ENCODE data around the gene TRIM24.
A peak's percentile ranks its signal among the peaks of the same experiment; 100 is the strongest.
"Not testable (repeated sequence)": the region's sequence is repeated elsewhere in the genome, so short reads cannot be mapped to it uniquely, and the experiment has no call there.

TRIM24 gene

GRCh38 chr7:138460176-138460648, at the start of gene TRIM24:
Gene TRIM24 (plus strand): TSS chr7:138460259. CDS start chr7:138460549, 290 bp downstream.
- H3K27ac ChIP-seq (ENCODE audit: low read depth, low read length, poor library complexity, severe bottlenecking) = peak within 1 kb of the TSS; percentile 75
- no peaks in the 10 kb centered on the region for H3K27me3 ChIP-seq (ENCODE audit: insufficient read depth, low read length)
- H4K20me1 ChIP-seq (ENCODE audit: insufficient read depth, low read length) = no peaks in the 10 kb centered on the region
- H3K36me3 ChIP-seq (ENCODE audit: insufficient read depth, low read length) = peaks cover 12% of the 10 kb centered on the region
- TF ChIP-seq EZH2 (IDR thresholded peaks at IDR 0.05; ENCODE audit: borderline replicate concordance, low read length) = no peak
- TF ChIP-seq CTCF (IDR thresholded peaks at IDR 0.05; ENCODE audit: low read length) = no peak
- peak within 1 kb of the TSS; percentile 75 for H3K4me3 ChIP-seq (ENCODE audit: low read depth, low read length, poor library complexity, severe bottlenecking)
- peaks cover 3% of the 10 kb centered on the region; the same call in 1 of the 2 replicates for H3K9me3 ChIP-seq (ENCODE audit: low read length)
- peak within 1 kb of the TSS; percentile 79 for H3K4me2 ChIP-seq (ENCODE audit: low read length)
- H3K9ac ChIP-seq (ENCODE audit: low read length) = peak within 1 kb of the TSS; percentile 78
- peak within 1 kb of the TSS; percentile 73 for H2AFZ ChIP-seq (ENCODE audit: low read length)
- H3F3A ChIP-seq (ENCODE audit: insufficient read depth, low read length) = no peaks in the 10 kb centered on the region
- peaks cover 11% of the 10 kb centered on the region for H3K4me1 ChIP-seq (ENCODE audit: insufficient read depth, low read length, severe bottlenecking)
- H3K79me2 ChIP-seq (ENCODE audit: insufficient read depth, low read length) = peaks cover 36% of the 10 kb centered on the region
- H3K9me2 ChIP-seq (ENCODE audit: low read depth, low read length) = no peaks in the 10 kb centered on the region

- H3K4me3 ChIP-seq (ENCODE audit: low read depth, low read length, poor library complexity, severe bottlenecking); H3F3A ChIP-seq (ENCODE audit: insufficient read depth, low read length); H3K9ac ChIP-seq (ENCODE audit: low read length); H3K9me2 ChIP-seq (ENCODE audit: low read depth, low read length); H3K27me3 ChIP-seq (ENCODE audit: insufficient read depth, low read length); H3K4me2 ChIP-seq (ENCODE audit: low read length); H3K27ac ChIP-seq (ENCODE audit: low read depth, low read length, poor library complexity, severe bottlenecking); H3K4me1 ChIP-seq (ENCODE audit: insufficient read depth, low read length, severe bottlenecking); H2AFZ ChIP-seq (ENCODE audit: low read length); H3K36me3 ChIP-seq (ENCODE audit: insufficient read depth, low read length); H3K9me3 ChIP-seq (ENCODE audit: low read length); H4K20me1 ChIP-seq (ENCODE audit: insufficient read depth, low read length); H3K79me2 ChIP-seq (ENCODE audit: insufficient read depth, low read length): not testable (repeated sequence)
These were observed 48.0 kb upstream of the TRIM24 start for GRCh38 chr7:138412077-138412476.

- not testable (repeated sequence) for H3K79me2 ChIP-seq (ENCODE audit: insufficient read depth, low read length); H3K27me3 ChIP-seq (ENCODE audit: insufficient read depth, low read length); H3K9me2 ChIP-seq (ENCODE audit: low read depth, low read length); H3K4me2 ChIP-seq (ENCODE audit: low read length); H3K9ac ChIP-seq (ENCODE audit: low read length); H3K27ac ChIP-seq (ENCODE audit: low read depth, low read length, poor library complexity, severe bottlenecking); H3K4me1 ChIP-seq (ENCODE audit: insufficient read depth, low read length, severe bottlenecking); H4K20me1 ChIP-seq (ENCODE audit: insufficient read depth, low read length); H3F3A ChIP-seq (ENCODE audit: insufficient read depth, low read length); H2AFZ ChIP-seq (ENCODE audit: low read length); H3K9me3 ChIP-seq (ENCODE audit: low read length); H3K4me3 ChIP-seq (ENCODE audit: low read depth, low read length, poor library complexity, severe bottlenecking); H3K36me3 ChIP-seq (ENCODE audit: insufficient read depth, low read length)
These were observed 47.1 kb upstream of the TRIM24 start for GRCh38 chr7:138412921-138413320.

- TF ChIP-seq EZH2 (IDR thresholded peaks at IDR 0.05; ENCODE audit: borderline replicate concordance, low read length) (no peak), CTCF (IDR thresholded peaks at IDR 0.05; ENCODE audit: low read length) (no peak)
- Histone ChIP-seq H3K4me3 (ENCODE audit: low read depth, low read length, poor library complexity, severe bottlenecking) (no peak overlapping the region), H3K27me3 (ENCODE audit: insufficient read depth, low read length) (no peaks in the 10 kb centered on the region), H3K27ac (ENCODE audit: low read depth, low read length, poor library complexity, severe bottlenecking) (no peak overlapping the region), H3F3A (ENCODE audit: insufficient read depth, low read length) (no peaks in the 10 kb centered on the region), H3K36me3 (ENCODE audit: insufficient read depth, low read length) (no peaks in the 10 kb centered on the region), H3K4me1 (ENCODE audit: insufficient read depth, low read length, severe bottlenecking) (no peaks in the 10 kb centered on the region), H3K9ac (ENCODE audit: low read length) (no peak overlapping the region), H3K9me3 (ENCODE audit: low read length) (no peaks in the 10 kb centered on the region), H2AFZ (ENCODE audit: low read length) (no peak overlapping the region), H3K79me2 (ENCODE audit: insufficient read depth, low read length) (no peaks in the 10 kb centered on the region), H3K4me2 (ENCODE audit: low read length) (no peak overlapping the region), H3K9me2 (ENCODE audit: low read depth, low read length) (no peaks in the 10 kb centered on the region), H4K20me1 (ENCODE audit: insufficient read depth, low read length) (no peaks in the 10 kb centered on the region)
These were observed 42.9 kb upstream of the TRIM24 start for GRCh38 chr7:138417078-138417700.
